Stimulated activated CD4-positive, alpha-beta T cell treated with anti-CD3 and anti-CD28 coated beads, Interleukin-2, amount 100 ng/mL, for 4 hours (primary cell): ENCODE results near the gene NDUFC1.
A peak's percentile ranks its signal among the peaks of the same experiment; 100 is the strongest.
"Not testable (repeated sequence)": the region's sequence is repeated elsewhere in the genome, so short reads cannot be mapped to it uniquely, and the experiment has no call there.

Experiments
- DNase-seq: peaks from one replicate; pipeline ENCODE4 v3.0.0-alpha.2; 2020; ENCODE audit warnings: low read depth

NDUFC1 gene

DNA sequence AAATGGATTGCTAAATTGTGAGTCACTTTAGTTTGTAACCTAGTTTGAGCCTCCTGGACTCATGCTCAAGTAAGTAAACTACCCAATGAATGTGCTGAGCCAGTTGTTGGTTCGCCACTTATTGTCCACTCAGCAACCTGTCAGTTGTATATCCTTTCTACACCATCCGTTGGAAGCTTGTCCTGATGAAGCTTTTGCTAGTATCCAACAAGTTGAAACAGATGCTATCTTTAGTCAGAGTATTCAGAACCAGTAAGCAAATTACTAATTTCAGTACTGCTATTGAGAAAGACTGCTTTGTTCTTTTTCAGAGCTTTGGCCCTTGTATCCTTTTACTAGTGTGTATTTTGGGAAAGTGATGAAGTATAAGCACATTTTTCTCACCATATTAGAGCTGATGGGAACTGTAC, 5.3 kb downstream of the NDUFC1 start:
- DNase-seq = no peak

DNA sequence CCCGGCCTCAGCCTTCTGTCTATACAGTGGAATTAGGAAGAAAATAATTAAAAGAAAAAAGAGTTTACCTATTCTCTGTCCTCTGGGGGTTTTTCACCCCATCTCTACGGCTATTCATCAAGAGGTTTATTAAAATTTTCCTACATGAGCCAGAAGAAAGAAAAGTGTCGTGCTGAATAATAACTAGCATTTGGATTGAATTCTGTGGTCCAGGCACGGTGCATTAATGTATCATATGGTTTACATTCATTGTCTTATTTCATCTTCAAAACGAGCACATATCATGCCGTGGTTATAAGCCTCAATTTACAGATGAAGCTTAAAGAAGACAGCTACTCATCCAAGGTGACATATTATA, 6.4 kb downstream of the NDUFC1 start:
- no peak for DNase-seq

DNA sequence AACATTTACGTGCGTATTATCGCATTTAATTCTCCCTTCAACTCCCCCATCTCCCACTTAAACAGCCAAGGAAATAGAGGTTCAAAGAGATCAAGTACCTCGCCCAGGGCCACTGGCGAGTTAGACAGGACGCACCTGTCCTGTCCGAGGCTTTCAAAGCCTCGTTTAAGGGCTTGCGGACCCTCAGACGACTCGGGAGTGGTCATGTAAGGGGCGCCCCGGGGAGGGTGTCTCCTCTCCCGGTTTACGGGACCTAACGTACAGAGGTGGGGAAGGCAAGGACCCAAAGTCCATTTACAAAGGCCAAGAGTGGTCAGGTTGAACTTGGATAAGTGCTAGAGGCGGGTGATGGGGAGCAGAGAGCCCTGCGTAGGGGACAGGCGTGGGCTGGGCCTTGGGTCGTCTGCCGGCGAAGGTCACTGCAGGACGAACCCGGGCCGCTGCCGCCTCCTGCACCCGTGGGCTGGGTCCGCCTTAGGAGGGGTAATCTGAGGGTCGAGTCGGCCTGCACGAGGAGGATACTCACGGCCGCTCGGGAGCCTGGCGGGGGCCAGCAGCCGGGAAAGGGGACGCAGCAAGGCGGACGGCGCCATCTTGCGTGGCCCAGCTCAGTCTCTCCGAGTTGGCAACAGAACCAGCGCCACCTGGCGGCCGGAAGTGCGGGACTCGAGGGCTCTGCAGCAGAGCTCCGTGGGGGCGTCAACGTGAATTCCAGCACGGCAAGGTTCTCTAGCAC, 6.9 kb downstream of the NDUFC1 start:
- peak; percentile 96 for DNase-seq

DNA sequence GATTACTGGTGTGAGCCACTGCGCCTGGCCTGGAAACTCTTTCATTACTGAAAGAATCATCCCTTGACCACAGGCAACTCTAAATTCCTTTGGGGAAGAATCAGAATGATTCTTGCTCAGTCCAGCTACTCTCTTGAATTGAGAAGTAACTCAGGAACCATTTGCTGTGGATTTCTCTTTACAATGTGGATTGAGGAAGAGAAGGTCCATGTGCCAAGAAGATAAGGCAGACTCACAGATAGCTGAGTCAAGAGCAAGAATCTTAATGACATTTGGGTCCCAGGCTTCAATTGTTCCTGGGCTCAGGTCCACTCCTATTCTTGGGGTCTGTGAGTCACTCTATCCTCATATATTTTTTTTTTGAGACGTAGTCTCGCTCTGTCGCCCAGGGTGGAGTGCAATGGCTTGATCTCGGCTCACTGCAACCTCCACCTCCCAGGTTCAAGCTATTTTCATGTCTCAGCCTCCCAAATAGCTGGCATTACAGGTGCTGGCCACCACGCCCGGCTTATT, 16.0 kb downstream of the NDUFC1 start:
- no peak for DNase-seq

DNA sequence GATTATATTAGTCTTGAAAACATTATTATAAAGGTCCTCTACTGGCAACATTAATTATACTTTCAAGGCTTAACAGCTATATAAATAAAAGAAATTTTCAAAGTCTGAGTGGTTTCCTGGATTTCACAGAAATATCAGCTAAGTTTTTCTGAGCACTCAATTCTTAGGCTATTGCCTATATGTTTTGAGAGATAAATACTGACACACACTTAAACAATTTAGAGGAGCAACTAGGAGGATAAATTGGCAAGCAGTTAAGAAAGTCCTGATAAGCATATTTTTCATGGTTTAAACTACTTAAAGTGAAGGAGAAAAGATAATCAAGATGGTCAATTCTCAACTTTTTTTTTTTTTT, 19.6 kb downstream of the NDUFC1 start:
- DNase-seq = no peak

GRCh38 chr4:139282065-139282720, 20.1 kb downstream of the NDUFC1 start:
- no peak for DNase-seq

GRCh38 chr4:139279760-139280620, 22.3 kb downstream of the NDUFC1 start, which contains the start of gene MGARP:
Gene MGARP (minus strand): TSS chr4:139280225. CDS start chr4:139280158, 67 bp downstream.
- DNase-seq = no peak

DNA sequence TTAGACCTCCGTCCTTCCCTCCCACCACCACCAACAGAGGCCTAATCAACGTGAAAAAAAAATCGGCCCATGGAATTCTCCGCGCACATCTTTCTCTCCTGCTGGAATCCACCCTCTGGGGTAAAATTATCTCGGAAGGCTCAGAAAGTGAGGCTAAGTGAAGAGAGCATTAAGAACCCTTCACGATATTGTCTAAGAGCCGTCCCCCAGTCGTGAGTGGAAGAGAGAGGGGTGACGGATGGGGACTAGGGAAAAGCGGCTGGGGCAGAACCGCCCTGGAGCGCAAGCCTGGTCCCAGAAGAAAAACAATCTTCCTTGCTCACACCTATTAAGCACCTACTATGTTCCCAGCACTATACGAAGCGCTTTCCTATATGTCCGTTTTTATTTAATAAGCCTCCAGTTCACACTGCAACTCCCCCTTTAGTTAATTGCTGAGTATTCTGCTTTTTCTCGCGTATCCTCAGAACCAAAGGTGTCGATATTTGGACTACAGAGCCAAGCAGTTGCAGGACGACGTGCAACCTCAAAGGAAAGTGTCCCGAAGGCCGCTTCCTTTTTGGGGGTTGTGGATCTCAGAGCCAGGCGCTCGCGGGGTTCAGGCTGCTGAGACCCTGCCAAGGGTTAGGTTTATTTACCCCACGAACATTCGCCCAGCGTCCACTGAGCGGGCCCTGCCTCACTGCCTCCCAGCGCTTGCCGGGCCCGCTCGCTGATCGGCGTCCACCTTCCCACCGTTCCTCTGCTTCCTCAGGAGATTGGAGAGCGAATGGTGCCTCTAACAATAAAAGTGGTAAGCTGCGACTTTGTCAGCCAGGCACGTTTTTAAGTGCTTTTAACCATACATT, 23.1 kb downstream of the NDUFC1 start:
- no peak for DNase-seq

DNA sequence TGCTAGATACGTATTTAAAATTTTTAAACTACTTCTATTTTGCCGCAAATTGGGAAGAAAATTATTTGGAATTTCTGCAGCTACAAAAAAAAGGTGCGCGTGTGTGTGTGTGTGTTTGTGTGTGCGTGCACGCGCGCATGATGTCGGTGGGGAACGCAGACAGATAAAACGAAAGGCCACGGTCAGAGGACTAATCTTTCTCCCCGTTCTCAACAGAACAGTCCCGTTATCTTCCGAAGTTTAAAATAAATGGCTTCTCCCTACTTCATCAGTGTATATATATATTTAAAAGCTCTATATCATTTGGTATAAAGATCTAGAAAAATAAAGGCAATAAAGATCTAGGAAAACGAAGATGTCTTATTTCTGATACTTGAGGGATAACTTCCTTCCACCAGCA, 23.8 kb downstream of the NDUFC1 start:
- no peak for DNase-seq

DNA sequence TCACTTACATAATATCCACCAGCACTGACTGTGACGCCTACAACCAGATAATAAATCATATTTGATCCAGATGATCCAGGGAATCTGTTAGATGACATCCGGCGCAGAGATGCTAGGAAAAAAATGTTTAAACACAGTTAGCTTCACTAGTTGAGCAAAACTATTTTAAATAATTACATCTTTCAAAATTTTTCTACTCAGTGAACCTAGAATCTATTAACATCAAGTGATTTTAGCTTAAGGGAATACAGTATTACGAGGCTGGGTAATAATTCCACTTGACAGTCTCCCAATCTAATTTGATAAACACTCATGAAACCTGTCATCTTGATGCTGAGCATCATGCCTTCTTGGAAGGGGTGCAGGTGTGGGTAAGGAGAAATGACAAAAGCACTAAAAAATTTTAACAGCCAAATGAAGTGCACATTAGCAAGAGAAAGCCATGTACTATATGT, 27.0 kb downstream of the NDUFC1 start:
- no peak for DNase-seq

DNA sequence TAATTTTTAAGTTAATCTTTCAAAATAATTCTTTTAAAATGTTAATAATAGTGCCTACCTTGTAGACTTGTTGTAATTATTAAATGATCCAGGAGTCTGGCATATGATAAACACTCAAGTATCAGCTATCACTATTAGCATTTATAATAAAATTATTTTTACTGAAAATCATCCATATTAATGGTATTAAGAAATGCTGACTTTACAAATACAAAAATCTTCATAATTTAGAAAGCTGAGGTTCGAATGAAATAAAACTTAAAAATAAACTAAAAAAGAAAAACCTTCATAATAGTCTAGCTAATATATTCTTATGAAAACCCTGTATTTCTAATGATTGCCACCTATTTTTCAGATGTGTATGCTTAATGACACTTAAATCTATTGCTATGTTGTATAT, 27.5 kb downstream of the NDUFC1 start:
- DNase-seq = no peak

DNA sequence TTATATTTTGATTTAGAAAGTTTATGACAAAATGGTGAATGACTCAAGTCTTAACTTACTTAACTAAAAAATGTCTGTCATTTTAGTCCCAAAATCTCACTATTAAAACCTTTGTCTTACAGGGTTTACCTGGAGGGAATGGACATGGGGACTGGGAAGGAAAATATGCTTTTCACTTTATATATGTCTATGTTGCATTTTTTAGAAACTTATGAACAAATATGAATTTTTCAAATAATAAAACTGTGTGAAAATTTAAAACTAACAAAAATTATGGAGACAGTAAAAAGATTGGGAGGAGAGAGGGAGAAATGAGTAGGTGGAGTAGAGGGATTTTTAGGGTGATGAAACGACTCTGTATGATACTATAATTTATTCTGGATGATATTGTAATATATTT, 28.4 kb downstream of the NDUFC1 start:
- DNase-seq = no peak

DNA sequence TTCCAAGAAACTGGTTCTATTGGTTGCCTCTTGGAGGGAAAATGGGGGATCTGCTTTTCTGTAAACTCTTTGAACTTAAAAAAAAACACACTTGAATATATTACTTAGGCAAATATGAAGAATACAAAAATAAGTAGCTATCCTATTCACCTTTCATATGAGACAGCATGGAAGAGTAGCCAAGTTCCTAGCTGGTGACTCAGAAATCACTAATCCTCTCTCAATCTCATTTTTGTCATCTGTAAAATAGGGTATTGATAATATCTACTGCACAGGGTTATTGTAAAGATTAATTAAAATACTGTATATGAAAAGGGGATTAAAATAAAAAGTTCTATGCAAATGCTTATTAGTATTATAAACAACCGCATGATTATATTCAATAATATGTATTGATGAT, 35.0 kb downstream of the NDUFC1 start:
- DNase-seq = no peak

DNA sequence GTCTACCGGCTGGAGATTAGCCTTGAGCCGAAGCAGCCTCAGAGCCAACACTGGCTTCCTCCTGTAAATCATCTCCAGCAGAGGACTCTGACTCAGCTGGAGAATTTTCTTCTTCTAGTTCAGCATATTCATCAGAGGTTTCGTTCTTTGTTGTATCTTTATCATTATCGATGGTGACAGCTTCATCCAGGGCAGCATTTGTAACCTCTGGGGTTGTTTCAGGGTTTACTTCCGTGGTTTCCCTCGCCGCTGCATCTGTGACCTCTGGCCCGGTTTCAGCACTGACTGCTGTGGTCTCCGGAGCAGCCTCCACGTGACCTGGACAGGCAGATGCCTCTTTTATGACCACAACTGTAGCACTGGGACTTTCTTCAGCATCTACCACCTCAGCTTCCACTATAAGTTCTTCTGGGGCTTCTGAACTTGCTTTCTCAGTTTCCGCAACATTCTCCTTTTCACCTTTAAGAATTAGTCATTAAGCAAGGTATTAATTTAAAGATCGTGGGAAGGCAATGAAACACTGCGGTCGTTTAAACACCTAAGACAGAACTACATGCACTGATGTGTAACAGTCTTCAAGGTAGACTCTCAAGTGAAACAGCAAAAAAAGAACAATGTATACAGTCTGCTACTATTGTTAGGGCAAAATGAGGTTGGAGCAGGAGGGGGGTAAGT, 35.6 kb downstream of the NDUFC1 start:
- no peak for DNase-seq

DNA sequence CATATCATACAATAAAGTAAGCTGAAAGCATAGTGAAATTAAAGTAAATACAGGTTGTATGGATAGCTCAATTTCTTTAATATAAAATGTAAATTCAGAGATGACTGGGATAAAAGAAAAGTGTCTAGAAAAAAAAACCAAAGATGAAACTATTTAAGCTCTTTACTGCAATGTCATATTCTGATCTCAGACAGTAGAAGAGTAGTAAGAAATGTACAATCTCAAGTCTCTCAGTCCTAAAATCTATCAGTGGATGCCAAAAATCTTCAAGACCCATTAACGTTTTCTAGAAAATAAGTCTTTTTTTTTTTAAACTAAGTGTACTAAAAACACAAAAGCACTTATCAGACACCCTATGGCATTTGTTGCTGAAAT, 36.1 kb downstream of the NDUFC1 start:
- DNase-seq = no peak

- no peak for DNase-seq
Observed at GRCh38 chr4:139265654-139266053, 36.6 kb downstream of the NDUFC1 start.

GRCh38 chr4:139256349-139256748, 45.9 kb downstream of the NDUFC1 start:
- DNase-seq = no peak

GRCh38 chr4:139255581-139255980, 46.7 kb downstream of the NDUFC1 start:
- not testable (repeated sequence) for DNase-seq

DNA sequence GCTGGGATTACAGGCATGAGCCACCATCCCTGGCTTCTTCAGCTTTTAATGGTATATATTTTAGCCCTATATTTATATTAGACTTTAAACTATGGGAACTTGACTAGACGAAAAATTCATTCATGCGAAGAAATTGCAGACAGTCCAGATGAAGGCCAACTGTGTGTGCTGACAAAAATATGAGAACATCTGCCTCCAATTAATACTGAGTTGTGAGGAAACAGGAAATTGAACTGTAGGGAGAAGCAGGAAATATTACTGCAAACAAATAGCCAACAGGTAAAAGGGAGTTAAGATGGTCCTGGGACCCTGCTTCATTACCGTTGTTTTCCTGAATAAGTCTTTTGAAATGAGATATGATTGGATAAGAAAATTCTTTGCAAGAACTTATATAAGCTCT, 48.6 kb downstream of the NDUFC1 start:
- no peak for DNase-seq

DNA sequence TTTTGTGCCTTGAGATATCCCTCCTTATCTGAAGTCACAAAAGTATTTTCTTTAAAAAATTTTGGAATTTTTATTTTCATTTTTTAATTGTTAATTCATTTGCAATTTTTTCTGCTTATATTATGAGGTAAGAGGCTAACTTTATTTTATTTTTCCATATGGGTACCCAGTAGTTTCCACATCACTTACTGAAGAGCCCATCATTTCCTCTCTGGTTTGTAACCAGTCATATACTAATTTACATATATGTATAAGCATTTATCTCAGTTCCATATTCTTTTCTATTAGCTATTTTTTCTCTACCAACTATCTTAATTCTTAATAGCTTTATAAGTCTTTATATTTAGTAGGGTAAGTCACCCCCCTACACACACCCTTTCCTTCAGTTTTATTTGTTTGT, 49.2 kb downstream of the NDUFC1 start:
- DNase-seq = no peak

- no peak for DNase-seq
Observed at GRCh38 chr4:139247700-139248238, 54.5 kb downstream of the NDUFC1 start.
